WI38 (cell line): ENCODE results near the gene SGF29.
"Not testable (repeated sequence)": the region's sequence is repeated elsewhere in the genome, so short reads cannot be mapped to it uniquely, and the experiment has no call there.

Source experiments
- H3K4me3 ChIP-seq: 2 replicates; pipeline ENCODE4 v1.5.1; 2011; ENCODE audit warnings: low read depth, mild to moderate bottlenecking, control low read depth, low read length
- CTCF ChIP-seq: IDR thresholded peaks from 2 replicates; pipeline ENCODE4 v1.5.1; 2012; ENCODE audit warnings: low read depth, mild to moderate bottlenecking, control low read depth, low read length

Gene SGF29

GRCh38 chr16:28609631-28610594, 56.2 kb downstream of the SGF29 start, which contains the start of gene SULT1A1:
SULT1A1 (minus strand) TSS chr16:28610044; CDS start chr16:28608855, 1,189 bp downstream.
- H3K4me3 ChIP-seq = no peak within 1 kb of the TSS
- no peak for TF ChIP-seq CTCF

GRCh38 chr16:28610595-28611191, 57.0 kb downstream of the SGF29 start:
- no peak for TF ChIP-seq CTCF
- H3K4me3 ChIP-seq = no peak overlapping the region

- not testable (repeated sequence) for H3K4me3 ChIP-seq
Measured at GRCh38 chr16:28612359-28613280, 58.9 kb downstream of the SGF29 start.

GRCh38 chr16:28613912-28614311, 60.2 kb downstream of the SGF29 start:
- H3K4me3 ChIP-seq = not testable (repeated sequence)

- not testable (repeated sequence) for H3K4me3 ChIP-seq
Measured at GRCh38 chr16:28614561-28614960, 60.8 kb downstream of the SGF29 start.

- H3K4me3 ChIP-seq = not testable (repeated sequence)
- TF ChIP-seq CTCF = peak; percentile 65
Measured at GRCh38 chr16:28615486-28616223, 61.9 kb downstream of the SGF29 start.

- not testable (repeated sequence) for H3K4me3 ChIP-seq
Measured at GRCh38 chr16:28616224-28616577, 62.5 kb downstream of the SGF29 start.

GRCh38 chr16:28616636-28617035, 62.9 kb downstream of the SGF29 start:
- TF ChIP-seq CTCF = no peak
- H3K4me3 ChIP-seq = no peak overlapping the region
